HG03575 (cell line): ENCODE measurements around the gene SUSD3.

Source experiments
- ATAC-seq: cut with Tn5 transposase; IDR thresholded peaks from one replicate; pipeline ENCODE4 v1.9.1; 2021; ENCODE audit not compliant: unreplicated experiment, insufficient number of reproducible peaks, low FRiP score; ENCODE audit errors: extremely low read depth

The SUSD3 gene

DNA sequence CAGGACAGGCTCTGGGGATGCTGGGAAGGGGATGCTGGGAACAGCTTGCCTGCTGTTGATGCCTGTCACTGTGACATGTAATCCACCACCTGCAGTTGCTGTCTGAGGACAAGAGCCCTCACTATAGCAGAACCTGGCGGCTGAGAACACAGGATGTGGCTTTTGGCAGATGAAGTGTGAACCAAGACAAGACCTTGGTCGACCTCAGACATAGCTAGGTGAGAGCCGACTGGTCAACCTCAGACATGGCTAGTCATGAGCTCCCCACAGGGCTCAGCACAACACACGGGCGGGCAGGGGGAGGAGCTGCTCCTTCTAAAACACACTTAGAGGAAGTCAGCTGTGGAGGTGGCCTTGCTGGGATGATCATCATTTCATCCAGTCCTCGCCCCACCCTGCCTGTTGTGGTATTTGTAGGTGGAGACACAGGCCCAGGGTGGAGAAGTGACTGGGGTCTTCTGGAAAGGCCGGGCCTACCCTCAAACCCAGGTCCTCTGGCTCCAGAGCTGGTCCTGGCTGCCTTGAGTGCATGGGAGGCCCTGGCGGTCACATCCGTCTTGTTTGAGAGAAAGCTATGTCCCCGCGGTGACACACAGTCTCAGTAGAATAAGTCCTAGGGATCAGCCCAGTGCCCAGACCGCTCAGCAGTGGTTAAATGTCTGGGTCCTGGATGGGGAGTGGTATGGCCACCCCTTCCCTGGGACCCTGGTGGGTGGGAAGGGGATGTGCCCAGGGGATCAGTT, 6.1 kb downstream of the SUSD3 start:
- peak; percentile 81 for ATAC-seq

DNA sequence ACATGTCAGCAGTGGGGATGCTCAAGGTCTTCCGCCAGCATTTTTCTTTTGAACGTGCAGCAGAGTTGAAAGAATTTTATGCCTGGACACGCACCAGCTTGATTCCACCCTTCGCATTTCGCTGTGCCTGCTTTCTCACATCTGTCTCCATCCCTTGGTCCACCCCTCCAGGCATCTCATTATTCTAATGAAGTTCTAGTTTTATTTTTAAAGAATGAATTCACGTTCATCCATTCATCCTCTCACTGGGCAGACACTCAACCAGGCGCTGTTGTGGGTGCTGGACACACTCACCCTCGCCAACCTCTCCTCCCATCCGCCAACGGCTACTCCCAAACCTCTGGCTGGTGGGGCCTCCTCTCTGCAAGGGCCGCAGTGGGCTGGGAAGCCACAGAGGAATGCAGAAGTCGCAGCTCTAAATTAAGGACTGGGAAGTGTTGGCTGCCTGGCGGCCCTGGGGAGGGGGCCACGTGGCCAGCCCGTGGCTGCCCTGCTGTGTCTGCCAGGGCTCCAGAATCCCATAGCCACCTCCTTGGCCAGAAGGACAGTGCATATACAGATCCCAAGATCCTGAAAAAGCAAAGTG, 6.7 kb downstream of the SUSD3 start:
- no peak for ATAC-seq

DNA sequence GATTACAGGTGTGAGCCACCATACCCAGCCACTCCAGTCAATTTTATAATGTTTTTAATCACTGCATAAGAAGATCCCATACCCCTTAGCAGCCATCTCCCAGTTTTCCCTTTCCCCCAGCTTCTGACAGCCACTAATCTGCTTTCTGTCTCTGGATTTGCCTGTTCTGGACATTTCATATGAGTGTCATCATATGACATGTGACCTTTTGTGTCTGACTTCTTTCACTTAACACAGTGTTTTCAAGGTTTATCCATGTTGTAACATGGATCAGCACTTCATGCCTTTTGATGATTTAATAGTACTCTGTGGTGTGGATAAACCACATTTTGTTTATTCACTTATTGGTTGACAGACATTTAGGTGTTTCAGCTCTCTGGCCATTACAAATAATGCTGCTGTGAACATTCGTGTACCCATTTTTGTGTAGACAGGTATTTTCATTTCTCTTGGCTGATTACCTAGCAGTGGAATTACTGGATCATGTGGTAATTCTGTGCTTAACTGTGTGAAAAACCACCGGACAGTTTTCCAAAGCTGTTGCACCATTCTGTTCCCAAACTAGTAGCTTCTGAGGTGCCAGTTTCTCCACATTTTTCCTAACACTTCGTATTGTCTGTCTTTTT, 8.6 kb downstream of the SUSD3 start:
- ATAC-seq: no peak

DNA sequence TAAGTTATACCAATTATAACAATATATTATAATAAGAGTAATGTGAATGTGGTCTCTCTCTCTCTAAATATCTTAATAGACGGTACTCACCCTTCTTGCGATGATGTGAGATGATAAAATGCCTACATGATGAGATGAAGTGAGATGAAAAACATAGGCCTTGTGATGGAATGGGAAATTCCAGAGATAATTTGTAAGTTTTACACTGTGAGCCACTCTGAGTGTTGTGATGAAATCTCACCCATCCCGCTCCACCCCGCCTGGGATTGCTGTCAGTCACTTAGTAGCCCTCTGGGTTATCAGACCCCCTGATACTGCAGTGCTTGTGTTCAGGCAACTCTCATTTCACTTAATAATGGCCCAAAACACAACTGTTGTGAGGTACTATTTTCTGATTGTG, 10.5 kb downstream of the SUSD3 start:
- no peak for ATAC-seq

DNA sequence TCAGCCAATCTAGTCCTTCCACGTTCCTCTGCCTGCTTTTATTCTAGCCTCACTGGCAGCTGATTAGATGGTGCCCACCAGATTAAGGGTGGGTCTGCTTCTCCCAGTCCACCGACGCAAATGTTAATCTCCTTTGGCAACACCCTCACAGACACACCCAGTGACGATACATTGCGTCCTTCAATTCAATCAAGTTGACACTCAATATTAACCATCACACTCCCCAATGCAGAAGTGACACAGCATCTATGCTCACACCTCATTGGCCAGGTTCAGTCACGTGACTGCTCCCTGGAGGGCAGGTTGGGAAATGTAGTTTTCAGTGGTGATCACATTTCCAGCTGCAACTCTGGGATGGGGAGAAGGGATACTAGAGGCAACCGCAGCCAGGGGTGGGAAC, 13.0 kb downstream of the SUSD3 start:
- no peak for ATAC-seq

DNA sequence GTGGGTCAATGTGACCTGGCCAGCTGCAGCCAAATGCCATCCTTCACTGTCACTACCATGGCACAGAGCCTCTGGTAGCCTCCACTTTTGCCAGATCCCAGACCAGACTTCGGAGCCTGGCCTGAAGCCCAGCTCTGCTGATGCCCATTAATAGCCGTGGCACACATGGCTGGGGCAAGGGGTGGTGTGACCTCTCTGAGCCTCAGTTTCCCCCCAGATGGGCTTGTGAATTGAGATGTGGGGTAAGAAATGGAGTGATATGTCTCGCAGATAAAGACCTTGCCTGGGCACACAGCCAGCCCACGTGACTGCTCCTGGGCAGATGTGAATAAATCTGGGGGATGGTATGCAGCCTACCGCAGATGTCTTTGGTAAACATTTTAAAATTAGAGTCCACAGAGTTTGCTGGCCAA, 13.9 kb downstream of the SUSD3 start:
- no peak for ATAC-seq

DNA sequence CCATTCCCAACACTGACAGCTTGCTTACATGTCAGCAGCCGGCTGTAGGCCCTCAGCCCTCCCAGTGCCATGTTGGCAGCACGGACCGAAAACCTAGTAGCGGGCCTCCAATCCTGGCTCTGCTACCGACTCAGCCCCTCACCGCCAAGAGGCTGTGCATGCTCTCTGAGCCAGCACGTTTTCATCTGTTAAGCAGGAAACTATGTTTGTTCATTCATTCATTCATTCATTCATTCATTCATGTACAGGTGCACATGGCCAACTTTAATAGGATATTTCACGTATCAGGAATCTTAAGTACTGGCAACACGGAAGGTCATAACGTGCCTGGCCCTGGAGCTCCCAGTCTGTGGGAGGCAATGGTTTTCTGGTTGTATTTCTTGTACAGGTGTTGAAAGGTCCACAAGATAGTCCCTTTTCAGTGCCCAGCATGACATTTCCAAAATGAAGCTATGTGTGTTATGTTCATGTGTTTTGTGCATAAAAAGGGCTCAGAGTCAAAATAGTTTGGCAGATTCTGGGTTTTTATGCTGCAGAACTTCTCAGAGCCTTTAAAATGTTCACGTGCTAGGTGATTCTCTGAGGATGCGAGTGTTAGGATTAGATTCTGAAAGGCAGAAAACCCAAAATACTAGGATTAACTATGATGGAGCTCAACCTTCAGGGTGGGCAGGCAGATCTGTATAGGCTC, 17.7 kb downstream of the SUSD3 start:
- no peak for ATAC-seq

DNA sequence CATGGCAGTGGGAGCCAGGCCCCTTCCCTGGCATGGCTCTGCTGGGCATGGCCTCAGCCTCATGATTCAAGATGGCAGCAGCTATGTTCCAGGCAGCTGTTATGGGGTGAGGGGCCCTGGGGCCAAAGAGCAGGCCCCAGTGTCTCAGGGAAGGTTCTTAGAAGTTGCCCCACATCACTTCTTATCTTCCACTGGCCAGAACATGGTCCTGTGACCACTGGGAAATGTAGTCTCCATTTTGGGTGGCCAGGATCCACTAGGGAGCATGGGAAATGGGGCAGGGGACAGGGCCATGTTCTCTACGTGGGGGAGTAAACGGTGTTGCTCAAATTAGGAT, 18.3 kb downstream of the SUSD3 start:
- no peak for ATAC-seq

DNA sequence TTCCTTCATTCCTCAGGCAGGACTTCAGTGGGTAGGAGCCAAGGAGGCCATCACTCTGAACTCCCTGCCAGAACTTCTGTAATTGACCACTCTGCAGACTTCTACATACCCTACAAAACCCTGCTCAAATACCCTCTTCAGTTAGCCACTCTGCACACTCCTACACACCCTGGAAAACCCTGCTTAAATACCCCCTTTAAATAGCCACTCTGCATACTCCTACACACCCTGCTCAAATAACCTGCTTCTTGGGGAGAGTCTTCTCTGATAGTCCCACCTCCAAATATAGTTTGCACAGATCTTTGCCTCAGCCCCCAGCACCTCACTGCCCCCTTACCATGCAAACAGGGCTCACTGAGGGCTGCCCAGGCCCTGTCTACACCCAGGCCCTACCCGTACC, 18.9 kb downstream of the SUSD3 start:
- no peak for ATAC-seq

DNA sequence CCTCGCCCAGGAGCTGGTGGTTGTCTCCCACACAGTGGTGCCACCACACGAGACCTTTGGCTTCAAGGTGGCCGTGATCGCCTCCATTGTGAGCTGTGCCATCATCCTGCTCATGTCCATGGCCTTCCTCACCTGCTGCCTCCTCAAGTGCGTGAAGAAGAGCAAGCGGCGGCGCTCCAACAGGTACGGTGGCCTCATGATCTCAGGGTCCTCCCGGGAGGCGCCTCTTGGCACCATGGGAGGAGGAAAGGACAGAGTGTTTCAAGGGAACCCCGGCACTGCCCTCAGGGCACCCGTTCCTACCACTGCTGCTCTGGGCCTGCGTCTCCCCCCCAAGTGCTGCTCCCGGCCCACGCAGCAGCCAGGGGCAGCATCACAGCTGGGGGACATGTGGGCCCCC, 19.3 kb downstream of the SUSD3 start:
- no peak for ATAC-seq

DNA sequence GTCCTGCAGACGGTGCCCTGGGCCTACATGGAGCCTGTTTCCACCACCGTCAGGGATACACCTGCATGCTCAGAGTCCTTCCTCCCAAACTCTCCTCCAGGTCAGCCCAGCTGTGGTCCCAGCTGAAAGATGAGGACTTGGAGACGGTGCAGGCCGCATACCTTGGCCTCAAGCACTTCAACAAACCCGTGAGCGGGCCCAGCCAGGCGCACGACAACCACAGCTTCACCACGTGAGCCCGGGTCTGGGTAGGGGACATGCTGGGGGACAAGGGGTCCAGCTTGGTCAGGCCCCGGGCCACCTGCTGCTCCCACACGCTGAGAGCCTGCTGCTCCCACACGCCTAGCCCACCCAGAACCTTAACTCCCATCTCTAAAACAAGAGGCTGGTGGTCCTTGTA, 20.9 kb downstream of the SUSD3 start:
- ATAC-seq: no peak

DNA sequence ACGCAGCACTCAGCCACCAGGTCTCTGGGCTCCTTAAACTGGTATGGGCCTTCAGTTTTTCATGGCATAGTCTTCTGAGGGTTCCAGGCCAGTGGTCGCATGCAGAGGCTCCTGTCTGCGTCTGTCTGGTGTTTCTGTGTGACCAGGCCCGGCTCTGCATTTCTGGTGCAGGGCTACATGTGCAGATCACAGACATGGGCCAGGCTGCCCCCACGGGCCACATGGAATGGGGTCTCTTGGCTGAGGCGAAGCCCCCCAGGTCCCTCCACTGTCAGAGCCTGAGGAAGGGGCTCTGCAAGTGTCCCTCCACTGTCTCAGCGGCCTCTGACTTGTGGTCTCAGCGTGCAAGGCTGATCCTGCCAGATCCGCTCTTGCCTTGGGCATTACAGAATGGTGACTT, 21.9 kb downstream of the SUSD3 start:
- no peak for ATAC-seq

DNA sequence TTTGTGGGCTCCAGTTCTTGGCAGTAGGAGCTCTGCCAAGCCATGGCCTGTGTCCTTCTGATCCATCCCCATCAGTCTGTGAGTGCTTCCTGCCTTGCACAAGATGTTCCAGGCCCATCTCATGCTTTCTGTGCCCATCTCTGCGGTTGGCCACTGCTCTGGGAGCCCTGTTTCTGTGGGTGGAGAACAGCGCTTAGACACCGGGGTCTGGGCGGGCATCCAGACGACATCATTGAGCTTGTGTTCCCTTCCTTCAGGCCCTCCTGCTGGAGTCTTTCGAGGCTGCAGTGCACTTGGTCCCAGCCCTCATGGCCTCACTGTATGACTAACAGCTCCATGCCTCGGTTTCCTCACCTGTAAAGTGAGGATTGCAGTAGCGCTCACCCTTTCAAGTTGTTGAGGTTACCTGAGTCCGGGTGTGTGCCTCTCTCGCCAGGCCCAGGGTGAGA, 22.6 kb downstream of the SUSD3 start:
- no peak for ATAC-seq

DNA sequence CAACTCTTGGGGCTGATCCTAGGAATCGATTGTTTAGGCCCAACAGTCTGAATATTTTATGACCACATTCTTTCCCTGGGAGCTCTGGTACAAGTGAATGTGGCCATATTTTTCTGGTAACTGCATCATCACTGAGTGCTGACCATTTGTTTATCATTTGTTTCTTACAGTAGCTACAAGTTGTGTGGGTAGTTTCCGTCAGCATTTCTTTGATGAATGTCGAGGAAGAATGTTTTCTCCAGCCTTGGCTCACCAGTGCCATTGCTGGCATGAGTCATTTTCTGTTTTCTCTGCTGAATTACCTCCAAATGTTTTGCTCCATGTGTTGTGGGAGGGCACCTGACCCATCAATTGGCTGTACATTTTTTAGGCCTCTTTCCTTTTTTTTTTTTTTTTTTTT, 23.4 kb downstream of the SUSD3 start:
- no peak for ATAC-seq

DNA sequence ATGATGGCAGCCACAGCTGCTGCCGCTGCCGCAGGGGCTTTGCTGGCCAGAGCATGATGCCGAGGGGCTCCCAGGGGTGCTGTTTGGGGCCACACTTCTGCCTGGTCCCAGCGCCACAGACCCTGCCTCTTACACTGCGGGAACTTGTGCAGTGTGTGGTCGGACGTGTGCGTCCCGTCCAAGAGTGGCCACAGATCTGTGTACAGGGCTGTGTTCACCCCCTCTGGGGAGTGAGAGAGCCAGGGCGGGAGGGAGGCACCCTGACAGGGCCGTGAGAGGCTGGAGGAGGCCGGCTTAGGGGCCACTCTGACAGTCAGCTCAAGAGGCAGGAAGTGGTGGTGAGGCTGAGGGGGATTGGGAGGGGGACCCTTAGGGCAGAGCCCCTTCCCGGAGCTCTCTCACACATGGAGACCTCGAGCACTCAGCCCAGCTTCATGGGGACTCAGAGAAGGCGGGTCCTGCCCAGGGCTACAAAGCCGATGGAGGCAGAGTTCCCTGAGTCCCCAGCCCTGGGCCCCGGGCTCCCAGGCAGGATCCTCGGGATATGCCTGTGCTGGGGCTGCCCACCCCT, 24.4 kb downstream of the SUSD3 start:
- no peak for ATAC-seq

DNA sequence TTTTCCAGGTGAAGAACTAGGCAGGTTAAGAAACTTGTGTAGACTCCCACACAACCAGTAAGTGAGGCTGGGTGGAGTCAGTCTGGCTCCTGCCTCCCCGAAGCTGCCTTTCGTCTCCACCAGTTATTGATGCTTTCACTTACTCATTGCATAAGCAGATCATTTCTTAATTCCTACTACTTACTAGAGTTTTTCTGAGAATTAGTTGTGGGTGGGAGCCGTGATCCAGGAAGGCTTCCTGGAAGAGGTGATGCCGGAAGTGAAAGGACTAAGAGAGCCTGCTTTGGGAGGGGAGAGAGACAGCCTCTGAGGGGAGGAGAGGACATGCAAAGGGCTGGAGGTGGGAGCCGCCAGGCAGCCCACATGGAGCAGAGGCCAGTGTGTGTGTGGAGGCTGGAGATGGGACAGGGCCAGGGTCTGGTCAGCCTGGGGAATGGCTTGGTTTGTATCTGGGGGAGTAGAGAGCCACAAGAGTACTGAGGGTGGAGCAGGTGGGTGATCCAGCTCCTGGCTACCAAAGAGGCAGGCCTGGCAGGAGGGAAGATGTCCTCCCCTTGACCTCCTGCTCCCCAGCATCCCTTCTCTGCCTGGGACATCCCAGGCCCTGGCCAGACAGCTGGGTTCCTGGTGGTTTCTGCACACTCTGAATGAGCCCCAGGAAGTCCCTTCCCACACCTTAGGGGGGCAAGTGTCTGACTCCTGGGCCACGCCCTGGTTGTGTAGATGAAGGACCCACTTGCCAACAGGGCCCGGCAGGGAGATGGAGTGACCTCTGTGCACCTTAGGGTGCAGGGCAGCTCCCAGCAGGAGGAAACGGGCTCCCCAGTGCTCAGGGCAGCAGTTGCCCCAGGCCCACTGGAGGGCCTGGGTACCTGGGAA, 25.3 kb downstream of the SUSD3 start:
- ATAC-seq: no peak

DNA sequence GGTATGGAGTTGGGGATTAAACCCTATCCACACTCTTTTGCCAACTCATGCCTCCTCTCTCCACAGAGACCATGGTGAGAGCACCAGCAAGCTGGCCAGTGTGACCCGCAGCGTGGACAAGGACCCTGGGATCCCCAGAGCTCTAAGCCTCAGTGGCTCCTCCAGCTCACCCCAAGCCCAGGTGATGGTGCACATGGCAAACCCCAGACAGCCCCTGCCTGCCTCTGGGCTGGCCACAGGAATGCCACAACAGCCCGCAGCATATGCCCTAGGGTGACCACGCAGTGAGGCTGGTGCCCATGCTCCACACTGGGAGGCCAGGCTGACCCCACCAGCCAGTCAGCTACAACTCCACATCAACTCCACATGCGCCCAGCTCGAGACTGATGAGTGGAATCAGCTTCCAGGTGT, 26.0 kb downstream of the SUSD3 start:
- ATAC-seq: no peak

DNA sequence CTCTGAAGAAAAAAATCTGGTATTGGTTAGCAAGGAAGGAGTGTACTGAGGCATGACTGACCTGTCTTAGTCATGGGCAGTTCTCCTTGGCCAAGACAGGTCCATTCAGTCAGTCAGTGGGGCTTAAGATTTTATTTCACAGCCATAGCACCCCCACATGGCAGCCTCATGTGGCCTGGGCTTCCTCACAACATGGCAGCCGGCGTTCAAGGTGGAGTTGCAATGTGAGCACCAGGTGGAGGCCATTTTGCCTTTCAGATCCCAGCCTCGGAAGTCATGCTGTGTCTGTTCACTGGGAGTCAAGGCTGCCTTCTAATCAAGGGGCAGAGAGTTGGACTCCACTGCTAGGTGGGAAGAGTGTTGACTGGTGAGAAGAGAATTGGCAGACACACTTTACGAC, 27.2 kb downstream of the SUSD3 start:
- ATAC-seq: no peak
